DOHH2 (cell line): ENCODE data around the gene OPN4.

Experiments
- EZH2phosphoT487 ChIP-seq: fragments of 200-600 bp; sonication (generic); IDR thresholded peaks from 2 replicates; pipeline ENCODE4 v1.6.1; 2017; ENCODE audit warnings: borderline replicate concordance, mild to moderate bottlenecking, antibody characterized with exemption, low read length, moderate library complexity, mixed read lengths
- TF ChIP-seq, protein P1 (sequence below): fragments of 200-600 bp; sonication (generic); IDR thresholded peaks from one replicate; pipeline ENCODE4 v1.5.1; 2014; ENCODE audit warnings: antibody characterized with exemption, mild to moderate bottlenecking, low read depth, low read length; ENCODE audit not compliant: poor library complexity, severe bottlenecking

GRCh38 chr10:86699125-86699524, 44.8 kb downstream of the OPN4 start:
- TF ChIP-seq, protein P1, sequence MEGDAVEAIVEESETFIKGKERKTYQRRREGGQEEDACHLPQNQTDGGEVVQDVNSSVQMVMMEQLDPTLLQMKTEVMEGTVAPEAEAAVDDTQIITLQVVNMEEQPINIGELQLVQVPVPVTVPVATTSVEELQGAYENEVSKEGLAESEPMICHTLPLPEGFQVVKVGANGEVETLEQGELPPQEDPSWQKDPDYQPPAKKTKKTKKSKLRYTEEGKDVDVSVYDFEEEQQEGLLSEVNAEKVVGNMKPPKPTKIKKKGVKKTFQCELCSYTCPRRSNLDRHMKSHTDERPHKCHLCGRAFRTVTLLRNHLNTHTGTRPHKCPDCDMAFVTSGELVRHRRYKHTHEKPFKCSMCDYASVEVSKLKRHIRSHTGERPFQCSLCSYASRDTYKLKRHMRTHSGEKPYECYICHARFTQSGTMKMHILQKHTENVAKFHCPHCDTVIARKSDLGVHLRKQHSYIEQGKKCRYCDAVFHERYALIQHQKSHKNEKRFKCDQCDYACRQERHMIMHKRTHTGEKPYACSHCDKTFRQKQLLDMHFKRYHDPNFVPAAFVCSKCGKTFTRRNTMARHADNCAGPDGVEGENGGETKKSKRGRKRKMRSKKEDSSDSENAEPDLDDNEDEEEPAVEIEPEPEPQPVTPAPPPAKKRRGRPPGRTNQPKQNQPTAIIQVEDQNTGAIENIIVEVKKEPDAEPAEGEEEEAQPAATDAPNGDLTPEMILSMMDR, result no peak
- no peak for TF ChIP-seq EZH2phosphoT487
